Lower leg skin (tissue), 4 donors: ENCODE data around the gene ASAH2. TPM values are rescaled to one million over a fixed set of nuclear protein-coding genes. Genes with fewer than 3 reads are reported as not detected.

Experiments
- DNase-seq, 2 donors: peaks; one replicate each; pipeline ENCODE4 v3.0.0-alpha.2; 2019; ENCODE audit warnings: low spot score in 2 of 2
- H3K4me3 ChIP-seq: fragments of 200-600 bp; sonication (generic); 2 replicates; pipeline ENCODE4 v1.5.1; 2017; ENCODE audit warnings: mild to moderate bottlenecking, low read depth; ENCODE audit not compliant: poor library complexity, severe bottlenecking
- POLR2A ChIP-seq, 2 donors: fragments of 450-650 bp; IDR thresholded peaks; one replicate each; pipeline ENCODE4 v1.6.1; 2016 to 2017; ENCODE audit warnings: antibody characterized with exemption in 2 of 2, mild to moderate bottlenecking in 1 of 2, moderate library complexity in 1 of 2
- WGBS, 2 donors: methylation state at CpG; one replicate each; pipeline ENCODE4 v1.1.5; 2018; 5-methylcytosine and 5-hydroxymethylcytosine counted together
- intact Hi-C: fragments of 100-400 bp; cut with DNase I; formaldehyde crosslinking; loops from one replicate; pipeline ENCODE4 v1.15.0; 2023; ENCODE audit warnings: low total_unique reads
- total RNA-seq, 4 donors: library from RNA; depleted of rRNA; stranded (reverse); fragments of >200 nt; gene quantifications; one replicate each; pipeline ENCODE4 v1.1.0, GENCODE V29; 2016
- TF ChIP-seq, protein P1 (sequence below), 3 donors: fragments of 450-650 bp; IDR thresholded peaks; one replicate each; pipeline ENCODE4 v1.5.1; 2016; ENCODE audit warnings: antibody characterized with exemption in 3 of 3, mild to moderate bottlenecking in 3 of 3, moderate library complexity in 2 of 3

ASAH2 gene
- total RNA-seq, 4 donors from 2014 or later: 0.04 to 0.36 (median 0.29) TPM; not detected in 1

GRCh38 chr10:50260791-50261281, 9.5 kb upstream of the ASAH2 start:
- intact Hi-C loops: no loop called here
- TF ChIP-seq POLR2A (IDR thresholded peaks at IDR 0.05): no peak
- TF ChIP-seq, protein P1, sequence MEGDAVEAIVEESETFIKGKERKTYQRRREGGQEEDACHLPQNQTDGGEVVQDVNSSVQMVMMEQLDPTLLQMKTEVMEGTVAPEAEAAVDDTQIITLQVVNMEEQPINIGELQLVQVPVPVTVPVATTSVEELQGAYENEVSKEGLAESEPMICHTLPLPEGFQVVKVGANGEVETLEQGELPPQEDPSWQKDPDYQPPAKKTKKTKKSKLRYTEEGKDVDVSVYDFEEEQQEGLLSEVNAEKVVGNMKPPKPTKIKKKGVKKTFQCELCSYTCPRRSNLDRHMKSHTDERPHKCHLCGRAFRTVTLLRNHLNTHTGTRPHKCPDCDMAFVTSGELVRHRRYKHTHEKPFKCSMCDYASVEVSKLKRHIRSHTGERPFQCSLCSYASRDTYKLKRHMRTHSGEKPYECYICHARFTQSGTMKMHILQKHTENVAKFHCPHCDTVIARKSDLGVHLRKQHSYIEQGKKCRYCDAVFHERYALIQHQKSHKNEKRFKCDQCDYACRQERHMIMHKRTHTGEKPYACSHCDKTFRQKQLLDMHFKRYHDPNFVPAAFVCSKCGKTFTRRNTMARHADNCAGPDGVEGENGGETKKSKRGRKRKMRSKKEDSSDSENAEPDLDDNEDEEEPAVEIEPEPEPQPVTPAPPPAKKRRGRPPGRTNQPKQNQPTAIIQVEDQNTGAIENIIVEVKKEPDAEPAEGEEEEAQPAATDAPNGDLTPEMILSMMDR (IDR thresholded peaks at IDR 0.05): no peak

GRCh38 chr10:50254479-50254878, 3.2 kb upstream of the ASAH2 start:
- WGBS, 2 donors: 40 to 46% methylated on average over 2 of the region's 2 CpGs
- DNase-seq: no peak
- TF ChIP-seq, protein P1 (IDR thresholded peaks at IDR 0.05): no peak
- no peak for TF ChIP-seq POLR2A (IDR thresholded peaks at IDR 0.05)
- no peak overlapping the region for H3K4me3 ChIP-seq
- intact Hi-C loops: no loop called here

More at GRCh38 chr10:50260791-50261281, 9.5 kb upstream of the ASAH2 start:
- 25 to 43% methylated on average over 2 of the region's 2 CpGs for WGBS, 2 donors
- no peak for DNase-seq
- no peak overlapping the region for H3K4me3 ChIP-seq

DNA sequence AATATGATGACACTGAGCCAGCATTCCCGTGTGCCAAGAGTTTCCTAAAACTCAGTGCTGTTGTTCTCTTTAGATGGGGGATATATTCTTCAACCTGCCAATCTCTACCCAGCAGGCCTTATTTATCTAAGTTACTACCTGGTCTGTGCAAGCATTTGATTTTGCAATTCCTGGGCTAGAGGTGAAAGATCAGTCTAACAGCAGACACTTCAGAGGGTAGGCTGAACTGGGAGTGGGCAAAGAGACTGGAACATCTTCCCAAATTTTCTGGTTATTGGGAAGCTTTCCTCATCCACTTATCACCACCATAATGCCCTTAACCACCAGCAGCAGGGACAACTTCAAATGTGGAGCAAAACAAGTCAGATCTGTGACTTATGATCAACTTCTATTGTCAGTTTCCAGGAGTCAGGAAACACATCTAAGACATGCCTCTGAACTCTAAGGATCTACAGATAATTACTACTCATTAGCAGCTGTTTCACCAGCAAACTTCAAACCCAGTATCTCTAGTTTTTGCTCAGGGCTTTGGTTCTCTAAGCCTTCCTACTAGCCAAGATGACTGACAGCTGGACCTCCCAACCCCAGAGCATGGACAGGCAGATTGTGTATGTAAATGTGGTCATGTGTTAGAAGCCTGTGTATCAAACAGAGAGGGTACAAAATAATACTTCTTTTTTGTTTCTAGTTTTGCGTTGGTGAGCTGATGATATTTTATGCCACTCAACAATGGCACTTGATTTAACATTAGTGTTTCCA, 1.0 kb downstream of the ASAH2 start:
- no peak for DNase-seq
- WGBS, 2 donors: 82 to 88% methylated on average over 2 of the region's 2 CpGs
- no peak overlapping the region for H3K4me3 ChIP-seq
- intact Hi-C loops: no loop called here
- no peak for TF ChIP-seq POLR2A (IDR thresholded peaks at IDR 0.05)
- TF ChIP-seq, protein P1 (IDR thresholded peaks at IDR 0.05): no peak

DNA sequence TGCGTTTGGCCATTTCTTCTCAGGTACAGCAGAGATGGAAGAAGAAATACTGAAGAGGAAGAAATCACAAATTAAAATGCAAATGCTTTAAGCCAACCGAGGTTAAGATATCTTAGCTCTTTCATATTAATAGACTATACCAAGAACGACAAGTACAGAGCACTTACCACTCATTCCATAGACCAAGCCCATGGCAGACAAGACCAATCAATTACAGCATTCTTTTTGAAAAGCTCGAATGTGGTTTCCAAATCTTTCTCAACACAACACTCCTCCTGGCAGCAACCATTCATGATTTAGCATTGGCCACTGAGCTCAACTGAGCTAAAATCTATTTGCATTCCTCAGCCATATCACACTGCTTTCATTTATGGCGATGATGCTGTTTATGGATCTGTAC, 2.7 kb downstream of the ASAH2 start:
- 84 to 85% methylated on average over 5 of the region's 5 CpGs for whole genome bisulfite sequencing, 2 donors
- no peak for DNase-seq
- H3K4me3 ChIP-seq: no peak overlapping the region
- TF ChIP-seq, protein P1 (IDR thresholded peaks at IDR 0.05): no peak
- TF ChIP-seq POLR2A (IDR thresholded peaks at IDR 0.05): no peak
- intact Hi-C loops: no loop called here

- WGBS, 2 donors: 45 to 50% methylated on average over 3 of the region's 3 CpGs
- no peak for DNase-seq
- intact Hi-C loops: no loop called here
- no peak overlapping the region for H3K4me3 ChIP-seq
- TF ChIP-seq POLR2A (IDR thresholded peaks at IDR 0.05): no peak
- TF ChIP-seq, protein P1 (IDR thresholded peaks at IDR 0.05): no peak
These were observed 3.3 kb downstream of the ASAH2 start for GRCh38 chr10:50248062-50248461.
